Transverse colon (tissue), 4 donors: Measurements from ENCODE around the gene MBD2.

Experiments used
- CTCF ChIP-seq, 5 experiments: fragments of 200-600 bp in 3 of 5; fragments of 450-650 bp in 2 of 5; sonication (generic) in 3 of 5; IDR thresholded peaks; 1 replicate in 2 of 5; 2 replicates in 3 of 5; pipeline ENCODE4 v1.5.1; 2016 to 2017; ENCODE audit warnings: antibody characterized with exemption in 5 of 5, inconsistent platforms in 3 of 5, mild to moderate bottlenecking in 2 of 5, moderate library complexity in 1 of 5
- POLR2AphosphoS5 ChIP-seq, 3 donors: sonication (generic); formaldehyde crosslinking; IDR thresholded peaks; one replicate each; pipeline ENCODE4 v1.6.1; 2016; ENCODE audit warnings: antibody characterized with exemption in 3 of 3

GRCh38 chr18:54165450-54165849, 59.0 kb downstream of the MBD2 start:
- TF ChIP-seq CTCF (IDR thresholded peaks at IDR 0.05) (no peak), POLR2AphosphoS5 (IDR thresholded peaks at IDR 0.05) (no peak)
